A673 (cell line): ENCODE measurements around the gene ARHGAP30. TPM values are rescaled to one million over a fixed set of nuclear protein-coding genes. Genes with fewer than 3 reads are reported as not detected.

ENCODE experiments used
- BruUV-seq: library from RNA; stranded (reverse); fragments of 400-500 nt; replicated peaks from 2 replicates; lab custom pipeline; 2021; lab: Mats Ljungman, UMichigan
- CTCF ChIA-PET: fragments of 300-600 bp; sonication (Branson Sonifier 250); formaldehyde crosslinking; loops from one replicate; lab custom pipeline; 2022; ENCODE audit warnings: antibody characterized with exemption; lab: Charles Lee
- POLR2A ChIA-PET: fragments of 300-600 bp; sonication (Branson Sonifier 250); formaldehyde crosslinking; loops from one replicate; lab custom pipeline; 2022; ENCODE audit warnings: antibody characterized with exemption; ENCODE audit not compliant: low non-redundant PET; lab: Charles Lee
- DNase-seq: peaks from one replicate; pipeline ENCODE4 v3.0.0-alpha.2; 2015; ENCODE audit warnings: low spot score
- H3K27ac ChIP-seq: fragments of 200-600 bp; sonication (generic); 2 replicates; pipeline ENCODE4 v1.5.1; 2016; ENCODE audit warnings: mixed run types, low read depth, mild to moderate bottlenecking, mixed read lengths, antibody characterized with exemption, low read length; ENCODE audit not compliant: poor library complexity, severe bottlenecking
- H3K27me3 ChIP-seq: fragments of 200-600 bp; sonication (generic); replicated peaks from 2 replicates; pipeline ENCODE4 v1.6.1; 2017; ENCODE audit warnings: mixed run types, low read depth, mild to moderate bottlenecking, mixed read lengths, antibody characterized with exemption, low read length; ENCODE audit not compliant: insufficient read depth, poor library complexity
- H3K36me3 ChIP-seq: fragments of 200-600 bp; sonication (generic); 2 replicates; pipeline ENCODE4 v1.6.1; 2016; ENCODE audit warnings: mixed run types, mild to moderate bottlenecking, mixed read lengths, antibody characterized with exemption, low read length; ENCODE audit not compliant: insufficient read depth, poor library complexity, severe bottlenecking
- H3K4me1 ChIP-seq: fragments of 200-600 bp; sonication (generic); 2 replicates; pipeline ENCODE4 v1.6.1; 2017; ENCODE audit warnings: mixed run types, mild to moderate bottlenecking, mixed read lengths, antibody characterized with exemption, low read length; ENCODE audit not compliant: insufficient read depth, poor library complexity, severe bottlenecking
- H3K4me3 ChIP-seq: fragments of 200-600 bp; sonication (generic); 2 replicates; pipeline ENCODE4 v1.5.1; 2016; ENCODE audit warnings: low read depth, mixed run types, mild to moderate bottlenecking, mixed read lengths, low read length; ENCODE audit not compliant: poor library complexity, severe bottlenecking
- H3K9me3 ChIP-seq: fragments of 200-600 bp; sonication (generic); 2 replicates; pipeline ENCODE4 v1.6.1; 2016; ENCODE audit warnings: mixed run types, low read depth, mild to moderate bottlenecking, mixed read lengths, antibody characterized with exemption, low read length; ENCODE audit not compliant: poor library complexity, severe bottlenecking
- EZH2 ChIP-seq: fragments of 200-600 bp; sonication (generic); IDR thresholded peaks from 2 replicates; pipeline ENCODE4 v1.6.1; 2017; ENCODE audit warnings: borderline replicate concordance, low read depth, mild to moderate bottlenecking, mixed read lengths, antibody characterized with exemption, low read length; ENCODE audit not compliant: poor library complexity, severe bottlenecking
- intact Hi-C: fragments of 100-400 bp; cut with micrococcal nuclease; formaldehyde crosslinking; loops from one replicate; pipeline ENCODE4 v1.10.0; 2022; ENCODE audit not compliant: unreplicated experiment
- total RNA-seq: library from RNA; stranded (reverse); gene quantifications from 2 replicates; pipeline ENCODE4 v1.2.3, GENCODE V29; 2021
- TF ChIP-seq, protein P1 (sequence below): fragments of 300-800, 200-600 bp; sonication (generic); conservative IDR thresholded peaks from 2 replicates; pipeline ENCODE4 v1.5.1; 2017; ENCODE audit warnings: low read depth, mild to moderate bottlenecking, antibody characterized with exemption, low read length, moderate library complexity, mixed read lengths

Gene ARHGAP30
- total RNA-seq, 1 experiment from 2014 or later: not detected

DNA sequence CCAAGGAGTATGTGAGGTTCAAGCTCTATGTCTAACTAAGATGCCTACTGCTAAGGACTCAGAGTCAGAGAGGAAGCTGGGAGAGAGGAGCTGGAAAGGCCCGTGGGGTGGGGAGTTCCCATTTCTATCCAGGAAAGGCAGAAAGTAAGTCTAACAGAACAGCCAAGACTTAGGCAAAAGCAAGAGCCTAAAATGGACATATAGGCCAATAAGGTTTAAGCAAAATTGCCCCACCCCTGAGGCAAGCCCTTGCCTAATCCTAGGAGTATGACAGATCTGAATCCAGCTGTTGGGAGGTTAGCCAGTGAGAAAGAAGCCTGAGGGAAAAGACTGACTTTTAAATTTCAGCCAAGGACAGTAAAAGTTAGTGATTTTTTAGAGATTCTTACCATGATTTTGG, 26.8 kb upstream of the ARHGAP30 start:
- CTCF ChIA-PET: no interaction called here
- H3K27me3 ChIP-seq: peaks cover 3% of the 10 kb centered on the region
- TF ChIP-seq, protein P1, sequence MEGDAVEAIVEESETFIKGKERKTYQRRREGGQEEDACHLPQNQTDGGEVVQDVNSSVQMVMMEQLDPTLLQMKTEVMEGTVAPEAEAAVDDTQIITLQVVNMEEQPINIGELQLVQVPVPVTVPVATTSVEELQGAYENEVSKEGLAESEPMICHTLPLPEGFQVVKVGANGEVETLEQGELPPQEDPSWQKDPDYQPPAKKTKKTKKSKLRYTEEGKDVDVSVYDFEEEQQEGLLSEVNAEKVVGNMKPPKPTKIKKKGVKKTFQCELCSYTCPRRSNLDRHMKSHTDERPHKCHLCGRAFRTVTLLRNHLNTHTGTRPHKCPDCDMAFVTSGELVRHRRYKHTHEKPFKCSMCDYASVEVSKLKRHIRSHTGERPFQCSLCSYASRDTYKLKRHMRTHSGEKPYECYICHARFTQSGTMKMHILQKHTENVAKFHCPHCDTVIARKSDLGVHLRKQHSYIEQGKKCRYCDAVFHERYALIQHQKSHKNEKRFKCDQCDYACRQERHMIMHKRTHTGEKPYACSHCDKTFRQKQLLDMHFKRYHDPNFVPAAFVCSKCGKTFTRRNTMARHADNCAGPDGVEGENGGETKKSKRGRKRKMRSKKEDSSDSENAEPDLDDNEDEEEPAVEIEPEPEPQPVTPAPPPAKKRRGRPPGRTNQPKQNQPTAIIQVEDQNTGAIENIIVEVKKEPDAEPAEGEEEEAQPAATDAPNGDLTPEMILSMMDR: no peak
- no peak for TF ChIP-seq EZH2
- no peak overlapping the region for H3K27ac ChIP-seq
- DNase-seq: no peak
- H3K4me1 ChIP-seq: no peaks in the 10 kb centered on the region
- no TSS peak for BruUV-seq
- peaks cover 14% of the 10 kb centered on the region for H3K36me3 ChIP-seq
- H3K4me3 ChIP-seq: no peak overlapping the region
- H3K9me3 ChIP-seq: no peaks in the 10 kb centered on the region
- POLR2A ChIA-PET: no interaction called here
- intact Hi-C loops: loop anchor here (10.0 kb wide), 1 partner anchor 372 kb away; no protein-coding TSS in a partner anchor

DNA sequence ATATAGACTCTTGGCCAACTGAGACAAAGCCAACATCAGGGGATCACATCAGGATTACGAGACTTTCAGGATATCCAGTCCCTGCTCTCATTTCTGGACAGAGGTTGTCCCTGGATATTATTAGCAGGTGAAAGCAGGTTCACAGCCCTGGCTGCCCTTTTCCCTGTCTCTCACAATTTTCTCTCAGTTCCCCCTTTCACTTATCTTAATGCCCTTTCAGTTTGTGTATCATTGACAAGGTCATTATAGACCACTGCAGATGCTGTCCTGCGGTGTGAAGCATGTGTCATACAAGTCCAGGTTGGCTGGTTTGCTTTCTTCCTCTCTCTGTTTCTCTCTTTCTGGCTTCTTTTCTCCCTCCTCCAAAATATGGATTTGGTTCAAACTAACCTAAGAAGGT, 26.3 kb upstream of the ARHGAP30 start:
- intact Hi-C loops: loop anchor here (10.0 kb wide), 1 partner anchor 371 kb away; no protein-coding TSS in a partner anchor
- no peaks in the 10 kb centered on the region for H3K9me3 ChIP-seq
- BruUV-seq: no TSS peak
- no peak overlapping the region for H3K27ac ChIP-seq
- peaks cover 3% of the 10 kb centered on the region for H3K27me3 ChIP-seq
- CTCF ChIA-PET: no interaction called here
- DNase-seq: no peak
- H3K4me1 ChIP-seq: no peaks in the 10 kb centered on the region
- TF ChIP-seq EZH2: no peak
- TF ChIP-seq, protein P1: no peak
- POLR2A ChIA-PET: no interaction called here
- H3K4me3 ChIP-seq: no peak overlapping the region
- H3K36me3 ChIP-seq: peaks cover 12% of the 10 kb centered on the region

DNA sequence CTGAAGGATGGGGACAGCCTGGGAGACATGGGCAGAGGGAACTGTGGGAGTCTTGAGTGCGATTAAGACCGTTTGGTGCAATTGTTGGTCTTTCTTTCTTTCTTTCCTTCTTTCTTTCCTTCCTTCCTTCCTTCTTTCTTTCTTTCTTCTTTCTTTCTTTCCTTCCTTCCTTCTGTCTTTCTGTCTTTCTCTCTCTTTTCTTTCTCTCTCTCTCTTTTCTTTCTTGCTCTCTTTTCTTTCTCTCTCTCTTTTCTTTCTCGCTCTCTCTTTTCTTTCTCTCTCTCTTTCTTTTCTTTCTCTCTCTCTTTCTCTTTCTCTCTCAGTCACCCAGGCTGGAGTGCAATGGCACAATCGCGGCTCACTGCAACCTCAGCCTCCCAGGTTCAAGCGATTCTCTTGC, 25.5 kb upstream of the ARHGAP30 start:
- intact Hi-C loops: loop anchor here (10.0 kb wide), 1 partner anchor 370 kb away; no protein-coding TSS in a partner anchor
- BruUV-seq: no TSS peak
- Histone ChIP-seq H3K27me3 (peaks cover 3% of the 10 kb centered on the region), H3K4me3 (no peak overlapping the region), H3K9me3 (no peaks in the 10 kb centered on the region), H3K27ac (no peak overlapping the region), H3K36me3 (peaks cover 5% of the 10 kb centered on the region), H3K4me1 (no peaks in the 10 kb centered on the region)
- ChIA-PET POLR2A (no interaction called here), CTCF (no interaction called here)
- DNase-seq: no peak
- TF ChIP-seq, protein P1: no peak
- TF ChIP-seq EZH2: no peak
